IMR-90 (cell line): ENCODE data around the gene ZMIZ1. TPM values are rescaled to one million over a fixed set of nuclear protein-coding genes. Genes with fewer than 3 reads are reported as not detected.

ENCODE experiments used
- ATAC-seq: fragments of 200-7000 bp; cut with Tn5 transposase; 2 replicates; pipeline ENCODE4 v1.9.1; 2020; ENCODE audit warnings: low read depth, mild to moderate bottlenecking, moderate library complexity
- BruUV-seq: library from RNA; stranded (reverse); fragments of 400-500 nt; replicated peaks from 2 replicates; lab custom pipeline; 2021; lab: Mats Ljungman, UMichigan
- CTCF ChIA-PET: fragments of 300-600 bp; formaldehyde crosslinking; extraction: SDS; loops from one replicate; lab custom pipeline; 2021; ENCODE audit warnings: antibody characterized with exemption; lab: Yijun Ruan, JAX
- POLR2A ChIA-PET: fragments of 300-600 bp; sonication (Branson Sonifier 250); formaldehyde crosslinking; loops from one replicate; lab custom pipeline; 2022; ENCODE audit warnings: antibody characterized with exemption; ENCODE audit not compliant: unreplicated experiment; lab: Charles Lee
- DNase-seq: peaks from one replicate; pipeline ENCODE4 v3.0.0; 2013
- H2AFZ ChIP-seq: replicated peaks from 2 replicates; pipeline ENCODE3; 2013; ENCODE audit warnings: low read length, mild to moderate bottlenecking; ENCODE audit not compliant: poor library complexity
- H2AK5ac ChIP-seq: 2 replicates; pipeline ENCODE4 v1.6.1; 2013; ENCODE audit warnings: low read depth, low read length, inconsistent platforms
- H2AK9ac ChIP-seq: replicated peaks from 2 replicates; pipeline ENCODE3; 2013; ENCODE audit warnings: mild to moderate bottlenecking, low read depth, low read length, moderate library complexity; ENCODE audit not compliant: poor library complexity
- H2BK120ac ChIP-seq: 2 replicates; pipeline ENCODE4 v1.6.1; 2013; ENCODE audit warnings: low read depth, low read length, inconsistent platforms
- H2BK15ac ChIP-seq: 3 replicates; pipeline ENCODE4 v1.6.1; 2013; ENCODE audit warnings: low read depth, low read length, inconsistent platforms
- H2BK20ac ChIP-seq: 2 replicates; pipeline ENCODE4 v1.6.1; 2013; ENCODE audit warnings: low read depth, mild to moderate bottlenecking, inconsistent platforms, low read length, moderate library complexity
- H2BK5ac ChIP-seq: 2 replicates; pipeline ENCODE4 v1.6.1; 2013; ENCODE audit warnings: mild to moderate bottlenecking, low read depth, low read length, inconsistent platforms; ENCODE audit not compliant: poor library complexity, severe bottlenecking
- H3K14ac ChIP-seq: replicated peaks from 2 replicates; pipeline ENCODE4 v1.6.1; 2013; ENCODE audit warnings: low read depth, low read length, inconsistent platforms
- H3K18ac ChIP-seq: 2 replicates; pipeline ENCODE4 v1.6.1; 2013; ENCODE audit warnings: low read depth, low read length, control low read depth
- H3K23ac ChIP-seq: 2 replicates; pipeline ENCODE4 v1.6.1; 2013; ENCODE audit warnings: low read depth, low read length, inconsistent platforms
- H3K27ac ChIP-seq: 2 replicates; pipeline ENCODE4 v1.5.1; 2013; ENCODE audit warnings: mild to moderate bottlenecking, control low read depth, low read length; ENCODE audit not compliant: insufficient read depth
- H3K27me3 ChIP-seq: 2 replicates; pipeline ENCODE4 v1.6.1; 2013; ENCODE audit warnings: low read length; ENCODE audit not compliant: control insufficient read depth, insufficient read depth
- H3K36me3 ChIP-seq: 2 replicates; pipeline ENCODE4 v1.6.1; 2013; ENCODE audit warnings: low read length, mixed read lengths; ENCODE audit not compliant: control insufficient read depth, insufficient read depth
- H3K4ac ChIP-seq: 2 replicates; pipeline ENCODE4 v1.6.1; 2013; ENCODE audit warnings: low read depth, low read length, inconsistent platforms
- H3K4me1 ChIP-seq: 2 replicates; pipeline ENCODE4 v1.6.1; 2013; ENCODE audit warnings: low read length, mixed read lengths; ENCODE audit not compliant: control insufficient read depth, insufficient read depth
- H3K4me2 ChIP-seq: 2 replicates; pipeline ENCODE4 v1.6.1; 2013; ENCODE audit warnings: low read depth, mild to moderate bottlenecking, control low read depth, low read length, moderate library complexity
- H3K4me3 ChIP-seq: 2 replicates; pipeline ENCODE4 v1.5.1; 2013; ENCODE audit warnings: low read depth, mild to moderate bottlenecking, control low read depth, low read length, moderate library complexity; ENCODE audit not compliant: insufficient read depth
- H3K56ac ChIP-seq: 2 replicates; pipeline ENCODE4 v1.6.1; 2013; ENCODE audit warnings: low read length, inconsistent platforms; ENCODE audit not compliant: insufficient read depth; ENCODE audit errors: extremely low read depth
- H3K79me1 ChIP-seq, 2 experiments: 2 replicates each; pipeline ENCODE4 v1.6.1; 2013; ENCODE audit warnings: low read length in 2 of 2, inconsistent platforms in 1 of 2, low read depth in 1 of 2
- H3K9ac ChIP-seq: 2 replicates; pipeline ENCODE4 v1.6.1; 2013; ENCODE audit warnings: low read depth, low read length, control low read depth
- H3K9me1 ChIP-seq: 2 replicates; pipeline ENCODE4 v1.6.1; 2013; ENCODE audit warnings: low read length, inconsistent platforms; ENCODE audit not compliant: insufficient read depth
- H3K9me3 ChIP-seq: 2 replicates; pipeline ENCODE4 v1.6.1; 2013; ENCODE audit warnings: low read length; ENCODE audit not compliant: control insufficient read depth, insufficient read depth
- H4K20me1 ChIP-seq: 2 replicates; pipeline ENCODE4 v1.6.1; 2013; ENCODE audit warnings: low read length, inconsistent platforms; ENCODE audit not compliant: insufficient read depth
- H4K5ac ChIP-seq: 2 replicates; pipeline ENCODE4 v1.6.1; 2013; ENCODE audit warnings: mild to moderate bottlenecking, low read depth, low read length, control low read depth
- H4K8ac ChIP-seq, 2 experiments: 2 replicates each; pipeline ENCODE4 v1.6.1; 2013; ENCODE audit warnings: low read depth in 2 of 2, low read length in 2 of 2, control low read depth in 1 of 2, inconsistent platforms in 1 of 2
- H4K91ac ChIP-seq: 2 replicates; pipeline ENCODE4 v1.6.1; 2013; ENCODE audit warnings: low read depth, low read length, inconsistent platforms; ENCODE audit not compliant: insufficient read depth
- BHLHE40 ChIP-seq: fragments of 150-350 bp; IDR thresholded peaks from 2 replicates; pipeline ENCODE4 v1.6.1; 2016; ENCODE audit warnings: mild to moderate bottlenecking, low read depth, low read length
- CHD1 ChIP-seq: IDR thresholded peaks from 2 replicates; pipeline ENCODE4 v1.6.1; 2012; ENCODE audit warnings: low read depth, low read length, improper control_type of control experiment
- ELK1 ChIP-seq: fragments of 150-350 bp; IDR thresholded peaks from 2 replicates; pipeline ENCODE4 v1.6.1; 2016; ENCODE audit warnings: low read depth, mild to moderate bottlenecking, low read length, moderate library complexity, borderline replicate concordance
- FOS ChIP-seq: fragments of 150-350 bp; IDR thresholded peaks from 2 replicates; pipeline ENCODE4 v1.6.1; 2016; ENCODE audit warnings: low read depth, low read length
- MXI1 ChIP-seq: IDR thresholded peaks from 2 replicates; pipeline ENCODE4 v1.6.1; 2012; ENCODE audit warnings: low read depth, mild to moderate bottlenecking, low read length, moderate library complexity, borderline replicate concordance
- POLR2A ChIP-seq: IDR thresholded peaks from 2 replicates; pipeline ENCODE4 v1.6.1; 2012; ENCODE audit warnings: mild to moderate bottlenecking, low read depth, low read length
- WGBS, 2 experiments: methylation state at CpG; one replicate each; pipeline versions ENCODE4 v1.1.5 to v1.1.7; 2013; ENCODE audit warnings: missing lambda C conversion rate in 2 of 2; ENCODE audit not compliant: insufficient read length in 1 of 2; ENCODE audit errors: extremely low coverage in 2 of 2; 5-methylcytosine and 5-hydroxymethylcytosine counted together
- dilution Hi-C: fragments of 300-500 bp; cut with HindIII; formaldehyde crosslinking; loops from one replicate; pipeline ENCODE4 v1.14.3; 2018; ENCODE audit warnings: low sequenced_read_pairs; ENCODE audit not compliant: unreplicated experiment
- in situ Hi-C: fragments of 300-500 bp; cut with MboI; formaldehyde crosslinking; loops from 3 replicates; pipeline ENCODE4 v1.14.3; 2019; ENCODE audit warnings: low sequenced_read_pairs, inconsistent platforms, mixed read lengths
- intact Hi-C: fragments of 100-400 bp; cut with micrococcal nuclease; formaldehyde crosslinking; loops from 2 replicates; pipeline ENCODE4 v1.10.0; 2022
- polyA plus RNA-seq, 3 experiments: library from polyadenylated mRNA; depleted of rRNA; stranded (reverse); fragments of >200 nt; gene quantifications; 2 replicates each; pipeline ENCODE4 v1.2.3, GENCODE V29; 2012; ENCODE audit warnings: low replicate concordance in 1 of 3
- total RNA-seq: library from RNA; depleted of rRNA; stranded (reverse); fragments of >200 nt; gene quantifications from 2 replicates; pipeline ENCODE4 v1.2.3, GENCODE V29; 2012

The ZMIZ1 gene
- total and polyA plus RNA-seq, 2 of the 4 experiments (the other 2 are of a cell fraction): 6.6 to 48.7 TPM

GRCh38 chr10:79055100-79055782, 13.5 kb upstream of the ZMIZ1 start:
- WGBS, 2 experiments: no CpG with 5 or more reads among the region's 10 CpGs

More at GRCh38 chr10:79055100-79055782, 13.5 kb upstream of the ZMIZ1 start:
- Histone ChIP-seq H4K20me1 (no peaks in the 10 kb centered on the region), H3K18ac (no peak overlapping the region), H4K5ac (no peak overlapping the region), H3K23ac (no peak overlapping the region), H2AFZ (no peak overlapping the region), H3K4me2 (no peak overlapping the region), H3K36me3 (no peaks in the 10 kb centered on the region), H3K9me1 (0 out of 2 replicates have a peak, but pooled peaks cover under 1% of the 10 kb centered on the region), H4K8ac (no peak overlapping the region), H2BK20ac (no peak overlapping the region), H3K27ac (no peak overlapping the region), H3K79me1 (no peaks in the 10 kb centered on the region), H3K4me1 (no peaks in the 10 kb centered on the region; the same call in 1 of the 2 replicates), H2BK5ac (no peak overlapping the region), H2BK120ac (no peak overlapping the region), H3K27me3 (peaks cover 14% of the 10 kb centered on the region), H3K14ac (no peak overlapping the region), H2AK9ac (no peak overlapping the region), H2BK15ac (no peak overlapping the region), H2AK5ac (no peak overlapping the region), H3K9ac (no peak overlapping the region), H4K91ac (no peak overlapping the region), H3K4me3 (no peak overlapping the region), H3K56ac (no peak overlapping the region), H3K9me3 (no peaks in the 10 kb centered on the region), H3K4ac (no peak overlapping the region)
- in situ Hi-C loops (no loop called here), dilution Hi-C loops (no loop called here), intact Hi-C loops (no loop called here)
- BruUV-seq: no TSS peak
- TF ChIP-seq MXI1 (no peak), ELK1 (no peak), POLR2A (no peak), CHD1 (no peak), FOS (no peak), BHLHE40 (no peak)
- ChIA-PET POLR2A (no interaction called here), CTCF (no interaction called here)
- ATAC-seq: no peak
- no peak for DNase-seq
